ENCODE results near the gene DRAP1.
"Not testable (repeated sequence)": the region's sequence is repeated elsewhere in the genome, so short reads cannot be mapped to it uniquely, and the experiment has no call there.

The DRAP1 gene

GRCh38 chr11:65886826-65887722 is 32.2 kb upstream of the DRAP1 start:
- no peak for TF ChIP-seq CTCF (IDR thresholded peaks at IDR 0.05; ENCODE audit: extremely low read depth, insufficient read depth, missing control alignments)
- in situ Hi-C loops (cut with MboI; ENCODE audit: low pct_unique_long_range_greater_than_20kb, low sequenced_read_pairs, unreplicated experiment): no loop called here
- DNase-seq (ENCODE audit: low spot score): no peak

GRCh38 chr11:65887723-65888162 is 31.5 kb upstream of the DRAP1 start:
- in situ Hi-C loops (cut with MboI; ENCODE audit: low pct_unique_long_range_greater_than_20kb, low sequenced_read_pairs, unreplicated experiment): no loop called here
- TF ChIP-seq CTCF (IDR thresholded peaks at IDR 0.05; ENCODE audit: extremely low read depth, insufficient read depth, missing control alignments): no peak
- DNase-seq (ENCODE audit: low spot score): no peak

GRCh38 chr11:65888163-65888814 is 30.9 kb upstream of the DRAP1 start, which contains the start of gene FIBP:
Gene FIBP (minus strand): TSS chr11:65888471. CDS start chr11:65888418, 53 bp downstream.
- TF ChIP-seq CTCF (IDR thresholded peaks at IDR 0.05; ENCODE audit: extremely low read depth, insufficient read depth, missing control alignments): peak; percentile 77
- peak; percentile 97 for DNase-seq (ENCODE audit: low spot score)
- in situ Hi-C loops (cut with MboI; ENCODE audit: low pct_unique_long_range_greater_than_20kb, low sequenced_read_pairs, unreplicated experiment): no loop called here

GRCh38 chr11:65890324-65891218 is 28.7 kb upstream of the DRAP1 start, which contains the start of gene CCDC85B:
Gene CCDC85B (plus strand): TSS chr11:65890673. CDS start chr11:65890784, 111 bp downstream.
- in situ Hi-C loops (cut with MboI; ENCODE audit: low pct_unique_long_range_greater_than_20kb, low sequenced_read_pairs, unreplicated experiment): no loop called here
- DNase-seq (ENCODE audit: low spot score): peak; percentile 98
- no peak for TF ChIP-seq CTCF (IDR thresholded peaks at IDR 0.05; ENCODE audit: extremely low read depth, insufficient read depth, missing control alignments)

- in situ Hi-C loops (cut with MboI; ENCODE audit: low pct_unique_long_range_greater_than_20kb, low sequenced_read_pairs, unreplicated experiment): no loop called here
- DNase-seq (ENCODE audit: low spot score): peak; percentile 58
- TF ChIP-seq CTCF (IDR thresholded peaks at IDR 0.05; ENCODE audit: extremely low read depth, insufficient read depth, missing control alignments): peak; percentile 72
Observed at GRCh38 chr11:65891219-65892136, 27.7 kb upstream of the DRAP1 start.

- DNase-seq (ENCODE audit: low spot score); in situ Hi-C loops (cut with MboI; ENCODE audit: low pct_unique_long_range_greater_than_20kb, low sequenced_read_pairs, unreplicated experiment): not testable (repeated sequence)
Observed at GRCh38 chr11:65892137-65892540, 27.1 kb upstream of the DRAP1 start.

Data from GM13977 (cell line).